NAMALWA (cell line): Measurements from ENCODE around the gene LENG1.
A peak's percentile ranks its signal among the peaks of the same experiment; 100 is the strongest.

Source experiments
- DNase-seq: peaks from one replicate; pipeline ENCODE4 v3.0.0-alpha.2; 2015; ENCODE audit warnings: low spot score

Gene LENG1

DNA sequence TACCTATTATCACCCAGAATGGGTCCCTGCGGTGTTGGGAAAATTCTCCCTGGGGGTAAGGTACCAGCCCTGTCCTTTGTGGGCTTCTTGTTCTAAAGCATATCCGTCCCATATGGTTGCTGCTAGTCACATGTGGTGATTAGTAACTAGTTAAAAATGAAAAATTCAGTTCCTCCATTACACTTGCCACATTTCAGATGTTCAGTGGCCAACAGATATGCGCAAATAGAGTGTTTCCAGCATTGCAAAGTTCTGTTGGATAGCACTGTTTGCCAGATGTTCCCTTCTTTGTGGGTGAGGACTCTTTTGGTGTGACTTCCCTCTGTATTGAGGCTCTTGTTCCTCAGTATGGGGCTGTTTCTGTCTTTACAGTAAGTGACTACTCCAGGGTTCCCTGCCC, 18.2 kb downstream of the LENG1 start:
- no peak for DNase-seq

GRCh38 chr19:54138489-54139256, 20.8 kb downstream of the LENG1 start:
- DNase-seq, result no peak

DNA sequence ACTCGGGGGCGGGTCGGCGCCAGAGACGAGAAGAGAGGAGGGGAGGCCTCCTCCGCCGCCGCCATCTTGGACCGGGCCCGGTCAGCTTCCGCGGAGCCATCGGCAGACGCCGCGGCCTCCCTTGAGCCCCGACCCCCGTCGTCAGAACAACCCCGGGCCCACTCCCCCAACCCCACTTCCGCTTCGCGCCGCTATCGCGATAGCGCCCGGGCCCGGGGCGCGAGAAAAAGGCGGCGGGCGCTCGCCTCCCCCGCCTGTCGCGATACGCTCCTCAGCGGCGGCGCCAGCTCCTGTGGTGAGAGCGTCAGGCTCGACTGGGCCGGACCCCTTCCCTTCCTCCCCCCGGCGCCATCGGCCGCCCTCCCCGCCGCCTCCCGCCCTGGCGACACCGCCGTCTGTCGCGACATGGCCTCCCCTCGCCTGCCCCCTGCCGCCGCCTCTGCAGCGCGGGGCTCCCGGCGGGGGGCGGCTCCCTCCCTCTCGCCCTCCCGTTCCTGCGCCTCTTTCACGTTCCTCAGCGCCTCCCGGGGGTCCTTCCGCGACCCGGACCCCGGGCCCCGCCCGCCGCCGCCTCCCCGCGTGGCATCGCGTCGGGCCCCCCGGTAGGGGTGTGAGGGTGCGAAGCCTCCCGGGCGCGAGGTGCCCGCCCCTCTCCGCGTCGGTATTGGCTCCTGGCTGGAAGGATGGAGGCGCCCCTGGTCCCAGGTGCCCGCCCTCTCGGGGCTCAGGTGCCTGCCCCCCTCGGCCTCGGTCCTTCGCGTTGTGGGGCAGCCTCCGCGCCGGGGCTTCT, 21.6 kb downstream of the LENG1 start, which contains the start of gene CNOT3:
Gene CNOT3 (plus strand): TSS at position 64 of the 790 bp plus-strand sequence. CDS start 5,217 bp downstream, outside the sequence.
- DNase-seq, result no peak

- DNase-seq, result peak; percentile 100
Measured at GRCh38 chr19:54136864-54137698, 22.4 kb downstream of the LENG1 start.

- DNase-seq, result no peak
Measured at GRCh38 chr19:54136086-54136863, 23.2 kb downstream of the LENG1 start.

DNA sequence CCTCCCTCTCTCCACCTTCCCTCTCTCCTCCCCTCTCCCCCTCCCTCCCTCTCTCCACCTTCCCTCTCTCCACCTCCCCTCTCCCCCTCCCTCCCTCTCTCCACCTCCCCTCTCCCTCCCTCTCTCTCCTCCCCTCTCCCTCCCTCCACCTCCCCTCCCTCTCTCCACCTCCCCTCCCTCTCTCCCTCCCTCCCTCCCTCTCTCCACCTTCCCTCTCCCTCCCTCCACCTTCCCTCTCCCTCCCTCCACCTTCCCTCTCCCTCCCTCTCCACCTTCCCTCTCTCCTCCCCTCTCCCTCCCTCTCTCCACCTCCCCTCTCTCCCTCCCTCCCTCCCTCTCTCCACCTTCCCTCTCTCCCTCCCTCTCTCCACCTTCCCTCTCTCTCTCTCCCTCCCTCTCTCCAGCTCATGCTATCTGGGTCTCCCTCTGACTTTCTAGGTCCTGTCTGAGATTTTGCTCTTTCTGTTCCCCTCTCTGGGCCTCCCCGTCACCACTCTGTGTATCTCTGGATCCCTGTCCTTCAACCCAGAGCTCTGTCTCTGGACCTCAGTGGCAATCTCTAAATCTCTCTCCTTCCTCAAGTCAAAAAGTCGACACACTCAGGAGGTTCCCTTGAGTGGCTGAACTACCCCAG, 25.4 kb downstream of the LENG1 start:
- no peak for DNase-seq

- peak; percentile 42 for DNase-seq
Measured at GRCh38 chr19:54133312-54133956, 26.1 kb downstream of the LENG1 start.

DNA sequence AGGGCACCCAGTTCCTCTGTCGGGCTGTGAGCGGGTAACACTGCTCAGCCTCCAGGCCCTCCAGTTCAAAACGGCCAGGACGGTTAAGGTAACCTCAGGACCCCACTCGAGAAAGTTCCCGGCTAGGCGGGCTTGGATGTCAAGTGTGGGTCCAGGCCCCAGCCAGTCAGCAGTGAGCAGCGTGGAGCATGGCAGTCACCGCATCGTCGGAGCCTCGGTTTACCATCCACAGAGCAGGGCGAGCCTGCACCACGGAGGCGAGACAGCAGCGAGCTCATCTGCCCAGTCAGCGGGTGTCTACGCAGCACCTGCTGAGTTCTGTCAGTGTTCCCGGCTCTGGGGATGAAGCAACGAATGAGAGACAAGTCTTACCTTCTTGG, 29.9 kb downstream of the LENG1 start:
- no peak for DNase-seq

DNA sequence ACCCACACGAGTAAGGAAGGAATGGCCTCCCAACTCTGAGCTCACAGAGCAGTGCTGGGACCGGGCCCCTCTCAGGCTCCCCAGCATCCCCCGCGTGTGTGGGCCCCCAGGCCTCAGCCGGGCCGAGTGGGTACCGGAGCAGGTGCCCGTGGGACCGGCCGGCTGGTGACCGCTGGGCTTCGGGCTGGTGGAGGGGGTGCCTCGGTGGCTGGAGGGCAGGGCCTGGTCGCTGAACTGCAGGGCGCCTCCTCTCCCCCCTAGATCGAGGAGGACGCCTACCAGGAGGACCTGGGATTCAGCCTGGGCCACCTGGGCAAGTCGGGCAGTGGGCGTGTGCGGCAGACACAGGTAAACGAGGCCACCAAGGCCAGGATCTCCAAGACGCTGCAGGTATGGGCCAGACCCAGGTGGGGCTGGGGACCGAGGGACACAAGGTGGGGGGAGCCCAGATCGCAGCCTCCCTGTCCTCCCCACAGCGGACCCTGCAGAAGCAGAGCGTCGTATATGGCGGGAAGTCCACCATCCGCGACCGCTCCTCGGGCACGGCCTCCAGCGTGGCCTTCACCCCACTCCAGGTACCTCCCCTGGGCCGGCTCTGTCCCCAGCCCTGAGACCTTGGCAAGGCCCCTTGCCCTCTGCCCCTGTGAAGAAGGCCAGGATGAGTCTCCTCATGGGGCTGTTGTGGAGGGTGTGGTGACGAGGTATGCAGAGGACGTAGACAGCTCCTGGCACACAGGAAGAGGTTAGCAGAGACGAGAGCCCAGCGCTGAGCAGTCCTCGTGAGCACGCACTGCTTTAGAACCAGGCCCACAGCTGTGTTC, 30.5 kb downstream of the LENG1 start:
- DNase-seq, result no peak

DNA sequence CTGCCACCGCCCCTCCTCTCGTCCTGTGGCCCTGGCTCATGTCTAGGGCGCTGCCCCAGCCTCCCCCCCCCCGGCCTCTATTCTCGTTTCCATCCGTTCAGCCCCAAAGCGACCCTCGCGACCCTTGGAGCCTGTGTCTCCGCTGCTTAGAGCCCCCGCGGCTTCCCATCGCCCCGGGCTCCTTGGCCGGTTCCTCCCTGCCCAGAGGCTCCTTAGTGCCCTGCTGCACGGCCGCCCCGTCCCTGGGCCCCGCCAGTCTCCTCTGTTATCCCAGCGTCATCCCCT, 31.1 kb downstream of the LENG1 start:
- DNase-seq, result no peak

- no peak for DNase-seq
Measured at GRCh38 chr19:54127688-54128440, 31.7 kb downstream of the LENG1 start.

DNA sequence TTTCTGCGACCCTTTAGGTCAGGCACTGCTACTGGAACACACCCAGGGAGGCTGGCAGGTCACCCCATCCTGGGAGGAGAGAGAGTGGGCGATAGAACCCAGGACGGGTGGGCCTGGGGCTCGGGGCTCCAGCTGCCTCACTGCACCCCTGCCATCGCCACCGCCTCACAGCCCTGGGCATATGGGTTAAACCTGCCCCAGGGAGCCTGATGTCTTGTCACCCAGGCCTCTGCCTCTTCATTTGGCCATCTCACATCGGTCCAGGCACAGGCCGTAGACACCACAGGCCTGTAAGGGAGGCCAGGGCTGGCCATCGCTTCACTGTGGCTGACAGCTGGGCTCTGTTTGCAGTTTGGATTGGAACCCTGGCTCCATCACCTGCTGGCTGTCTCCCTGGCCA, 33.8 kb downstream of the LENG1 start:
- no peak for DNase-seq

- no peak for DNase-seq
Measured at GRCh38 chr19:54124393-54124792, 35.1 kb downstream of the LENG1 start.

GRCh38 chr19:54123682-54124081, 35.8 kb downstream of the LENG1 start:
- DNase-seq, result no peak

DNA sequence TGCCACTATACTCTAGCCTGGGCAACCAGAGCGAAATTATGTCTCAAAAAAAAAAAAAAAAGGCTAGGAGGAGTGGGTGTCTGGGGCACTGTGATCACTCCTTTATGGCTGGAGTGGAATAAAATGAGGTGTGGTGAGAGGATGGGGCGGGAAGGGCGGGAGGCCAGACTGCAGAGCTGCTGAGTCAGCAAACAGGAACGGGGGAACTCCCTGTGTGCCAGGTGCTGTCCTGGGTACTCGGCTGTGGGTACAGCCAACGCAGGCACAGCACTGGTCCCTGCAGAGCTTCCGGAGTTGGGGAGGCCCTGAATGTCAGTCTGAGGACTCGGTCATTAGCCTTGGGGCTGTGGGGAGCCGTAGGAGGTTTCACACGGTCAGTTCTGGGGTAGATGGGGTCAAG, 38.3 kb downstream of the LENG1 start:
- DNase-seq, result no peak

DNA sequence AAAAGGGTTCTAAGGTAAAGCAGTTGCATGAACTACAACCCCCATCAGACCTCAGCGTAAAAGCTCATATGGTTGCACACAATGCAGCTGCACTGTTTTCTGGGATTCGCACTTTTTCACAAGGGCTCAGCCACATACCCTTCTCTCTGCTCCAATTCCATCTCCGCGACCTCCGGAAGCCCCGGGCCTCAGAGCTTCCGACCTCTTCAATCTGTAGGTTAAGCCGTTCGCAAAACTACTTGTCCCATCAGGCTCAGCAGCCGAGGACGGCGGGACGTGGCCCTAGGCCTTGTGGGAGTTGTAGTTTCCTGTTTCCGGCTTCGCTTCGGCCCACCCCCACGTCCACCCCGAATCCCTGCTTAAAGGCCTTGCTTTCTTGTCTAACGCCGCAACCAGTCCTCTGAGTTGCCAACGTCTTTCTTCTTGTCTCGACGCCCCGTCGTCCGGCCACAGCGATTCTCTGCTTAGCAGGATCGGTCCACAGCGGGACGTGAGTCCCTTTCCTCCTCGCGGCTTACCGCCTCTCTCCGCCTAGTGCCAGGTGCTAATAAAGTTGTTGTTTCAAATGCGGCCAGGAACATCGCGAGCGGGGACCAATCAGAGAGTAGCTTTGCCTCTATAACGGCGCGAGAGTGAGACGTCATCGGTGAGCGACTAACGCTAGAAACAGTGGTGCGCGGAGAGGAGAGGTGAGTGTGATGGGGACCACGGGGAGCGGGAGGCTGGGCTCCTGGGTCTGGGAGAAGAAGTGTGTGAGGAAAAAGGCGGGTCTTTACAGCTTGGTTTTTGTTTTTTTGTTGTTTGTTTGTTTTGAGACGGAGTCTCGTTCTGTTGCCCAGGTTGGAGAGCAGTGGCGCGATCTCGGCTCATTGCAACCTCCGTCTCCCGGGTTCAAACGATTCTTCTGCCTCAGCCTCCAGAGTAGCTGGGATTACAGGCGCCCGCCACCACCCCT, 44.1 kb downstream of the LENG1 start, which contains the start of the genes PRPF31 and TFPT:
Gene PRPF31 (plus strand): TSS at position 646 of the 955 bp plus-strand sequence. CDS start 2,525 bp downstream, outside the sequence.
Gene TFPT (minus strand): TSS at position 549 of the 955 bp plus-strand sequence. CDS start 388 bp downstream, at position 161.
- DNase-seq, result peak; percentile 99

GRCh38 chr19:54114340-54115108, 45.0 kb downstream of the LENG1 start:
- DNase-seq, result no peak
